NOMO-1 treated with DMSO at 0.1 percent for 48 hours (cell line): ENCODE measurements around the gene MCCC1.
A peak's percentile ranks its signal among the peaks of the same experiment; 100 is the strongest.
"Not testable (repeated sequence)": the region's sequence is repeated elsewhere in the genome, so short reads cannot be mapped to it uniquely, and the experiment has no call there.

Source experiments
- DNase-seq: peaks from one replicate; lab custom pipeline; 2025; ENCODE audit not compliant: unreplicated experiment; lab: John Stamatoyannopoulos, UW

The MCCC1 gene

GRCh38 chr3:183099026-183099837 lies at the start of gene MCCC1:
Gene MCCC1 (minus strand): TSS chr3:183099496. CDS start chr3:183099440, 56 bp downstream.
- peak; percentile 100 for DNase-seq

- DNase-seq, result no peak
Observed at GRCh38 chr3:183148056-183148455, 48.8 kb upstream of the MCCC1 start.

GRCh38 chr3:183144363-183144762 lies 45.1 kb upstream of the MCCC1 start:
- DNase-seq, result no peak

GRCh38 chr3:183142199-183142598 lies 42.9 kb upstream of the MCCC1 start:
- no peak for DNase-seq

DNA sequence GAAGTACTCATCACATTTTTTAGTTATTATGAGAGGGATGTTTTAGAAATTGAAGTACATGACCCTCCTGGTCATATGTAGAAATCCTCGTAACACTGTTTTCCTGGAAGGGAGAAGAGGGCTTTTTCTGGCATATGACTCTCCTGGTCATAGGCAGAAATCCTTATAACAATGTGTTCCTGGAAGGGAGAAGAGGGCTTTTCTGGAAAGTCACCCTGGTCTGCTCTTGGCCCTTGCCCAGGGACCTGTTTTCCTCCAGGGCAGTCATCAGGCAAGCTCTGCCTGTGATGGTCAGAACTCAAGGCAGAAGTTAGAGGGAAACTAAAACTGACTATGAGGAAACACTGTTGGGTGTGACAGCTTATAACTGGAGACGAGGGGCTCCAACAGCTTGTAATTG lies 35.5 kb upstream of the MCCC1 start:
- DNase-seq, result no peak

DNA sequence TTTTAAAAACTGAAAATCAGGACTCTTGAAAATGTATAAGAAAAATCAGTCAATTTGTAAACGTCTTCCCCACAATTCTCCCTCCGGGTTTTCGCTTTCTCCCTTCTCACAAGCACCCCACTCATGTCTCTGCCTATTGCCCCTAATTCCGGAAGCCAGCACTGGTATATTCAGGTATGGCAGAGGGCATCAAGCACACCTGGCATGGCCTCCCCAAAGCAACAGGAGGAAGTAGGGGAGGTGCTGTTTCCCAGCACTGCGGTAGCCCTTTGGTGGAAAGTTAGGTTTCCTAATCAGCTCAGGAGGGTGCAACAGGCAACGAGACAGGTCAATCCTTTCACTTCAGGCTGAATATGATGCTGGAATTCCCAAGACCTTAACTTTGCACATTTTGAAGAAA lies 33.1 kb upstream of the MCCC1 start:
- DNase-seq, result no peak

GRCh38 chr3:183131735-183132134 lies 32.4 kb upstream of the MCCC1 start:
- DNase-seq, result no peak

GRCh38 chr3:183131186-183131725 lies 32.0 kb upstream of the MCCC1 start:
- no peak for DNase-seq

DNA sequence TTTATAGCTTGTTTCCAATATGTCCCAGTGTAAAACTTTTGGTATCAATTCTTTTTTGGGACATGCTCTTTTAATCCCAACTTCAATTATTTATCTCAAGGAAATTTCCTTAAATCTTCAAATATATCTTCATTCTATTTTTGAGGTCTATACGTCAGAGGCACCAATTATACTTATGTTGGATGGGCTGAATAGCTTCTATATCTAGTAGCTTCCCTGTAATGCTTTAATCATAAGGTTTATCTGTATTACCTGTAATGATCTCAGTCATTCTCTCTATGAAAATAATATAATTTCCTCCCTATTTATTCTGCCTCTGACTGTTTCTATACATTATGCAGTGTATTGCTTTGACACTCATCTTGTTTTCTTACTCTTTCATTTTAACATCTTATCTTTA lies 29.9 kb upstream of the MCCC1 start:
- DNase-seq, result no peak

DNA sequence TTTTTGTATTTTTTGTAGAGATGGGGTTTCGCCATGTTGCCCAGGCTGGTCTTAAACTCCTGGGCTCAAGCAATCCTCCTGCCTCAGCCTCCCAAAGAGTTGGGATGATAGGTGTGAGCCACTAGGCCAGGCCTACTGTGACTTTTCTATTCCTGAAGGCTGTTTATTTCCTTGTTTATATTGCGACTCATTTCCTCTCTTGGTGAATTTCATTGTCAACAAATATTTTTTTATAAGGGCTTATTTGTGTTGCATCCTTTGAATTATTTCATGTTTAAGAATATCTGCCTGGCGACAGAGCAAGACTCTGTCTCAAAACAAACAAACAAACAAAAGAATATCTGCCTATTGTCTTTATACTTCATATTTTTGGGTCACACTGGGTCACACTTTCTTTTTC lies 29.4 kb upstream of the MCCC1 start:
- no peak for DNase-seq

DNA sequence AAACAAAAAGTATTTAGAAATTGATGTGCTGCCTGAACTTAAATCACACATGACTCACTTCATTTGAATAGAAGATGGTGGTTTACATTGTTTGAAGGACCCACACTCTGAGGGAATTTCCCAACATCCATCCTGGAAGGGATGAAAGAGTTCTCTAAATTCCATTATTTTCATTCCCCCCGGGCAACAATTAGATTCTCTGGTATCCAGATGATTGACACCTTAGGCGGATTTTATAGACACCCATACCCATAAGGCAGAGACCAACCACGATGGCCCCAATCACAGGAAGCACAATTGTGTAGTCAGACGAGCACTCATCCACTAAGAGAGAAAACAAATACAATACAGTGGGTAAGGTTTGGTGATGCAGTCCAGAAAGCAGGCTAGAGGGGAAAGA lies 24.6 kb upstream of the MCCC1 start:
- no peak for DNase-seq

DNA sequence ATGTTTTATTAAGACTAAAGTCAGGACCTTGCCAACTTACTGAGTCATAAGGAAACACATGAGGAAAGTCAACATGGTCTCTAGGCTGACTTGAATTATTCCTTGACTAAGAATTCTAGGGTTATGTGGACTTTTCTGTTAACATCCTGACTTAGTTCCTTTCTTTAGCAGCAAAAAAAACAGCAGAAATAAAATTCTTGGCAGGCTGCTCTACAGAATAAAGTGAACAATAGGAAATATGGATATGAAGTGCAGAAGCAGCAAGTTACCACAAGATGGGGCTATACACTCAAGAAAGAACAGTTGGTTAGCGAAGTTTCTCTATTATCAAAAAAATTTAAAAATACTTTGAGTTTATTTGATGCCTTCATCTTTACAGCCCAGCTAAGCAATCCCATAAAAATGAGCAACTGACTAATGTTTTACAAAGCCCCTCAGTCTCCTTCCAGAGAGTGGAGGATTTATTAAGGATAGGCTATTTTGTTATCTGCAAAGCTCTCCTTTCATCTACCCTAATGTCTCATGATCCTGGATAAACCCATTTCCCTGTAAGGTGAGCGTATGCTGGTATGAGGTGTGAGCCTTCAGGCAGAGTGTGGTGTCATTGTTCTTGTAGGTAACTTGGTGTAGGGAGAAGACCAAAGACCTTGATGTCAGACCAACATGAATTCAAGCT lies 23.1 kb upstream of the MCCC1 start:
- DNase-seq, result peak; percentile 70

DNA sequence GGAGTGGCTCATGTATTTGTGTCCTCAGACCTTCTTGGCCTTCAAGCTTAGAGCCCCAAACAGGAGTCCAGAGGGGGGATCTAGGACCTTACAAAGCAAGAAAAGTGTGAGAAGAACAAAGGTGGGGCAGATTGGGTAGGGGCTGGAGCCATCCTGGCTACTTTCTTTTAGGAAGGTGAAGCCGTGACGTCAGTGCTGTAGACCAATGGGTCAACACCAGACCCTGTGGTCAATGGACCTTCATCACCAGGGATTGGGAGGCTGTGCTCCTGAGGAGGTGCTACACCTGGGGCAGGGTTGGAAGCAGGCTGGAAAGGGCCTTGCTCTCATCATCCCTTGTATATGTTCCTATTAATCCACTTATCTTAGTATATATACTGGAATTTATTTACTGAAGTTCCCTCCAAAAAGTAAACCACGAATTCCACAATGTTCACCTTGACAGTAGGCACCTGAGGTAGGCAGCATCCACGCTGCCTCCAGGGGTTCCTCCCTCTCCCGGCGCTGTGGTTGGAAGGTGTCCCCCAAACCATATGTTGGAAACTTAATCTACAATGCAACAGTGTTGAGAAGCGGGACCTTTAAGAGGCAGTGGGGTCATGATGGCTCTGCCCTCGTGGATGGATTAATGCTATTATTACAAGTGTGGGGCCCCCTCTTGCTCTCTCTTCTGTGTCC lies 21.4 kb upstream of the MCCC1 start:
- no peak for DNase-seq

DNA sequence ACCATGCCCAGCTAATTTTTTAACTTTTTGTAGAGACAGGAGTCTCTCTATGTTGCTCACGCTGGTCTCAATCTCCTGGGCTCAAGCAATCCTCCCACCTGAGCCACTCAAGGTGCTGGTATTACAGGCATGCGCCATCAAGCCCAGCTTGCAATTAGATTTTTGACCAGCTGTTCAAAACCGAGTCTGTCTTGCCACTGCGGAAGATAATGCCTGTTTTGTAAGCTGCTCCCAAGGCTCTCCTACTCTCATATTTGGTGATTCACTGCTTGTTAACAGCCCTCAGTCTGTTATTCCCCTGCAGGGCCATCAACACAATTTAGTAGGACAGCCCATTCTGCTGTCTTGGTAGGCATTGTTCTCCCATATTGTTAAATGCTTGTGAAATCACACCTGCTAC lies 17.8 kb upstream of the MCCC1 start:
- DNase-seq, result no peak

- DNase-seq, result peak; percentile 37
Observed at GRCh38 chr3:183116025-183116614, 16.8 kb upstream of the MCCC1 start.

GRCh38 chr3:183114384-183115178 lies 15.3 kb upstream of the MCCC1 start:
- peak; percentile 72 for DNase-seq

DNA sequence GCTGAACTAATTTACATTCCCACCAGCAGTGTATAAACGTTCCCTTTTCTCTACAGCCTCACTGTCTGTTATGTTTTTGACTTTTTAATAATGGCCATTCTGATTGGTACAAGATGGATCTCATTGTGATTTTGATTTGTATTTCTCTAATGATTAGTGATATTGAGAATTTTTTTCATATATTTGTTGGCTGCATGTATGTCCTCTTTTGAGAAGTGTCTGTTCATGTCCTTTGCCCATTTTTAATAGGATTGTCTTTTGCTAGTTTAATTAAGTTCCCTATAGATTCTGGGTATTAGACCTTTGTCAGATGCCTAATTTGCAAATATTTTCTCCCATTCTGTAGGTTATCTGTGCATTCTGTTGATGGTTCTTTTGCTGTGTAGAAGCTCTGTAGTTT lies 10.6 kb upstream of the MCCC1 start:
- not testable (repeated sequence) for DNase-seq

- peak; percentile 29 for DNase-seq
Observed at GRCh38 chr3:183108470-183108869, 9.2 kb upstream of the MCCC1 start.

DNA sequence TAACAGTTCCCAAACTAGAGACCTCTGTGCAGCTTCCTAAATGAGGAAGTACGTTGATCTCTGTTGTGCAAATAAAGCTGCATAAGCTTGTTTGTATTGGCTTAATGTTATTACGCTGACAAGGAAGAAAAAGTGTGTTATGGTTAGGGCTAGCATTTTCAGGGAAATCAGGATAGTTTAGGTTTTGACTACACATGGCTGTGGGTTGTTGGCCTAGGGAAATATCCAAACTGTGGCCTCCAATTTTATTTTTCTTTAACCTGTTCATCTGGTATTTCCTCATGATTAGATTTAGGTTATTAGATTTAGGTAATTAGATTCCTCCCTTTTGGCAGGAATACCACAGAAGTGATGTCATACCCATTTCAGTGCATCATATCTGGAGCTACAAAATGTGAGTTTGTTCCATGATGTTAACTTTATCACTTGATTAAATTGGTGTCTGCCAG lies 8.7 kb upstream of the MCCC1 start:
- DNase-seq, result peak; percentile 61

DNA sequence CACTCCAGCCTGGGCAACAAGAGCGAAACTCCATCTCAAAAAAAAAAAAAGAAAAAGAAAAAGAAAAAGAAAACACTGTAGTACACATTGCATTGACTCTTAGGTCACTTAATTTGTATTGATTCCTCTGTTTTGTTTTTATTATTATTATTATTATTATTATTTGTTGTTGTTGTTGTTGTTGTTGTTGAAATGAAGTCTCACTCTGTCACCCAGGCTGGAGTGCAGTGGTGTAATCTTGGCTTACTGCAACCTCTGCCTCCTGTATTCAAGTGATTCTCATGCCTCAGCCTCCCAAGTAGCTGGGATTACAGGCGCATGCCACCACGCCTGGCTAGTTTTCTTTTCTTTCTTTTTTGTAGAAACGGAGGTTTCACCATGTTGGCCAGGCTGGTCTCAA lies 8.1 kb upstream of the MCCC1 start:
- not testable (repeated sequence) for DNase-seq
